Measurements from ENCODE around the gene AK4. TPM values are rescaled to one million over a fixed set of nuclear protein-coding genes. Genes with fewer than 3 reads are reported as not detected.

The AK4 gene
- polyA plus RNA-seq, 2 of the 4 experiments (the other 2 are of a cell fraction): 10.6 to 25.9 TPM

- no peak overlapping the region for H3K4me2 ChIP-seq
- H3K4me1 ChIP-seq: no peaks in the 10 kb centered on the region
- FAIRE-seq: no peak
- H3K9me3 ChIP-seq: no peaks in the 10 kb centered on the region
- no peak for ATAC-seq
- ChIA-PET CTCF (interaction anchor here (0.7 kb wide), 1 partner anchor 289 kb away, joined by 3 read pairs; no protein-coding TSS in a partner anchor), POLR2A (no interaction called here)
- DNase-seq (ENCODE audit: low read depth in 1 of 2, low spot score in 1 of 2): no peak
- H3K27ac ChIP-seq: no peak overlapping the region
- TF ChIP-seq EP300 (IDR thresholded peaks at IDR 0.05) (no peak), RCOR1 (IDR thresholded peaks at IDR 0.05; ENCODE audit: low read depth, low read length) (no peak), HDAC2 (IDR thresholded peaks at IDR 0.05) (no peak), HOXB13 (CRISPR knock-in tag; IDR thresholded peaks at IDR 0.05; ENCODE audit: low read depth) (no peak), MYC (IDR thresholded peaks at IDR 0.05; ENCODE audit: borderline replicate concordance, low read length) (no peak), FOXS1 (CRISPR knock-in tag; IDR thresholded peaks at IDR 0.05) (no peak), CTCF (IDR thresholded peaks at IDR 0.05) (no peak), ESRRA (IDR thresholded peaks at IDR 0.05; ENCODE audit: borderline replicate concordance, low read length) (no peak), POLR2AphosphoS2 (conservative IDR thresholded peaks at IDR 0.05; ENCODE audit: low read length) (no peak), MAFK (IDR thresholded peaks at IDR 0.05; ENCODE audit: partially characterized antibody) (no peak)
- WGBS (ENCODE audit: missing lambda C conversion rate): 69% methylated on average over 3 of the region's 3 CpGs
- H3K4me3 ChIP-seq: no peak overlapping the region
Observed at GRCh38 chr1:65112811-65113210, 35.2 kb upstream of the AK4 start.

GRCh38 chr1:65113298-65113697, 34.7 kb upstream of the AK4 start:
- no peak for DNase-seq (ENCODE audit: low read depth in 1 of 2, low spot score in 1 of 2)
- ChIA-PET CTCF (no interaction called here), POLR2A (no interaction called here)
- no peak for FAIRE-seq
- TF ChIP-seq FOSB (CRISPR knock-in tag; IDR thresholded peaks at IDR 0.05): no peak
- peak; percentile 48 for TF ChIP-seq MAFK (IDR thresholded peaks at IDR 0.05; ENCODE audit: partially characterized antibody)
- no peak for ATAC-seq
- H3K9me3 ChIP-seq: no peaks in the 10 kb centered on the region
- H3K4me3 ChIP-seq: no peak overlapping the region
- H3K27ac ChIP-seq: no peak overlapping the region
- 11% methylated on average over 2 of the region's 2 CpGs for WGBS (ENCODE audit: missing lambda C conversion rate)
- no peak overlapping the region for H3K4me2 ChIP-seq
- H3K4me1 ChIP-seq: no peaks in the 10 kb centered on the region

- ChIA-PET CTCF (no interaction called here), POLR2A (no interaction called here)
- ATAC-seq: no peak
- WGBS (ENCODE audit: missing lambda C conversion rate): 82% methylated on average over 4 of the region's 4 CpGs
- Histone ChIP-seq H3K9me3 (no peaks in the 10 kb centered on the region), H3K4me1 (no peaks in the 10 kb centered on the region), H3K4me2 (no peak overlapping the region), H3K4me3 (no peak overlapping the region), H3K27ac (no peak overlapping the region)
- no peak for FAIRE-seq
- TF ChIP-seq HOXB5 (CRISPR knock-in tag; IDR thresholded peaks at IDR 0.05) (no peak), GATA3 (IDR thresholded peaks at IDR 0.05; ENCODE audit: borderline replicate concordance) (no peak), BHLHE40 (IDR thresholded peaks at IDR 0.05; ENCODE audit: low read depth, low read length) (no peak), ZC3H11A (IDR thresholded peaks at IDR 0.05) (no peak), EHMT2 (IDR thresholded peaks at IDR 0.05; ENCODE audit: low read depth) (no peak), REST (IDR thresholded peaks at IDR 0.05) (no peak), SREBF2 (IDR thresholded peaks at IDR 0.05) (no peak), JUN (IDR thresholded peaks at IDR 0.05) (no peak), ZFP36 (IDR thresholded peaks at IDR 0.05; ENCODE audit: borderline replicate concordance, partially characterized antibody) (no peak), KDM1A (IDR thresholded peaks at IDR 0.05; ENCODE audit: low read depth) (no peak), E2F6 (IDR thresholded peaks at IDR 0.05; ENCODE audit: borderline replicate concordance, low read depth) (no peak)
- no peak for DNase-seq (ENCODE audit: low read depth in 1 of 2, low spot score in 1 of 2)
Observed at GRCh38 chr1:65114322-65114721, 33.7 kb upstream of the AK4 start.
